ENCODE measurements around the gene CROCC2. TPM values are rescaled to one million over a fixed set of nuclear protein-coding genes. Genes with fewer than 3 reads are reported as not detected.

The CROCC2 gene
- total and polyA plus RNA-seq, 2 of the 13 experiments (the other 11 are each of a cell fraction or from before 2014, with no cell fraction given), result not detected

DNA sequence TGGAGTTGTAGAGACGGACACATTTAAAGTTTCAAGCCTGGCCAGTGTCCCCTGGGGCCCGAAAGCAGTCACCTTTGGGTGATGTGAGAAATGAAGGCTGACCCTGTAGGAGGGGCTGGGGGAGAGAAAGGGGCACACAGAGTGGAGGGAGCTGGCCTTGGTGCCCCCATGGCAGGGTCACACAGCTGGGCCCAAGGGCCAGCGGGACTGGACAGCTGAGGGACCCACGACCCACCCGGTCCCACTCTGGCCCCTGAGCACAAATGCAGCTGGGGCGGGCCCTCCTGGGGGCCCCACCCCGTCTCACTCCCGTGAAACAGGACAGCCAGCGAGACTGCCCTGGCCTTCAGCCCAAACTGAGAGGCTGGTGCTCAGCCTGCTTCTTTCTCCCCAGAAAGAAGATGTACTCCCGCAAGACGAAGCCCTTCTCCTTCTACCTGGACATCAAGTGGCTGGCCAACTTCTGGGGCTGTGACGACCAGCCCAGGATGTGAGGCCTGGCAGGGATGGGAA, 31.4 kb upstream of the CROCC2 start:
- ChIA-PET CTCF (ENCODE audit: low intra/inter-chr PET ratio, low total read pairs) (interaction anchor here (1.8 kb wide), 1 partner anchor 18 kb away, joined by 13 read pairs; no protein-coding TSS in a partner anchor), POLR2A (interaction anchor here (0.8 to 7.1 kb wide), 13 partner anchors 11 to 310 kb away, joined by 3 to 83 read pairs (median 7); partner anchors contain the start of genes MAB21L4 and PASK)
- ATAC-seq (no peak), DNase-seq (ENCODE audit: low spot score) (no peak), FAIRE-seq (no peak)
- Histone ChIP-seq H3K79me2 (ENCODE audit: insufficient read depth, low read length) (no peaks in the 10 kb centered on the region), H3K4me2 (ENCODE audit: low read depth, low read length) (peak overlapping the region; percentile 54), H4K20me1 (ENCODE audit: insufficient read depth, low read length) (no peaks in the 10 kb centered on the region), H3K9ac (ENCODE audit: insufficient read depth, low read depth, low read length) (peak overlapping the region; percentile 73), H3K4me1 (ENCODE audit: insufficient read depth, low read length) (peaks cover 81% of the 10 kb centered on the region), H2AFZ (ENCODE audit: low read length) (no peak overlapping the region), H3K36me3 (replicated peaks in 1 of 2; ENCODE audit: control insufficient read depth in 1 of 2, insufficient read depth in 2 of 2, low read length in 2 of 2) (no peaks in the 10 kb centered on the region; a peak in 1 of 5 replicates), H3K4me3 (replicated peaks in 1 of 3; ENCODE audit: insufficient read depth in 1 of 3, low read depth in 2 of 3, low read length in 3 of 3) (peak overlapping the region in 1 of 3 experiments; percentile 39; a peak in 2 of 6 replicates), H3K27me3 (ENCODE audit: control insufficient read depth in 1 of 2, insufficient read depth in 2 of 2, low read length in 2 of 2) (no peaks in the 10 kb centered on the region), H3K9me3 (ENCODE audit: low read length) (no peaks in the 10 kb centered on the region), H3K27ac (ENCODE audit: extremely low read length, insufficient read depth, low read length) (peak overlapping the region; percentile 88)
- WGBS (ENCODE audit: low lambda C conversion rate), result 88% methylated on average over 9 of the region's 12 CpGs
- in situ Hi-C loops (cut with HindIII; ENCODE audit: extremely low pct_ligation_motif_present, low pct_unique_long_range_greater_than_20kb), result loop anchor here (25.0 kb wide), 1 partner anchor 763 kb away; the partner anchor contains the start of genes ATG4B and THAP4
- intact Hi-C loops (cut with micrococcal nuclease; ENCODE audit: unreplicated experiment), result loop anchor here (1.0 kb wide), 1 partner anchor 17 kb away; no protein-coding TSS in a partner anchor
- BruUV-seq (replicated peaks), result no TSS peak
- TF ChIP-seq MEIS1 (CRISPR knock-in tag; IDR thresholded peaks at IDR 0.05; ENCODE audit: borderline replicate concordance) (0 out of 2 replicates have a peak, but pooled peaks have one; percentile 2), MIER2 (CRISPR knock-in tag; IDR thresholded peaks at IDR 0.05) (0 out of 2 replicates have a peak, but pooled peaks have one; percentile 5), PAWR (CRISPR knock-in tag; IDR thresholded peaks at IDR 0.05; ENCODE audit: borderline replicate concordance) (peak; percentile 90), ZNF343 (CRISPR knock-in tag; IDR thresholded peaks at IDR 0.05) (0 out of 2 replicates have a peak, but pooled peaks have one; percentile 16), POGZ (CRISPR knock-in tag; IDR thresholded peaks at IDR 0.05) (no peak; the same call in 1 of the 2 replicates), IRF2 (CRISPR knock-in tag; IDR thresholded peaks at IDR 0.05) (no peak), ZNF296 (CRISPR knock-in tag; conservative IDR thresholded peaks at IDR 0.05) (0 out of 2 replicates have a peak, but pooled peaks have one; percentile 34), ZNF558 (CRISPR knock-in tag; IDR thresholded peaks at IDR 0.05; ENCODE audit: borderline replicate concordance) (0 out of 2 replicates have a peak, but pooled peaks have one; percentile 1), MAZ (IDR thresholded peaks at IDR 0.05; ENCODE audit: borderline replicate concordance, low read depth, low read length) (0 out of 2 replicates have a peak, but pooled peaks have one; percentile 14), MAZ (CRISPR knock-in tag; IDR thresholded peaks at IDR 0.05; ENCODE audit: low read depth) (no peak), CAMTA2 (CRISPR knock-in tag; IDR thresholded peaks at IDR 0.05; ENCODE audit: borderline replicate concordance) (0 out of 2 replicates have a peak, but pooled peaks have one; percentile 72), ZNF253 (CRISPR knock-in tag; IDR thresholded peaks at IDR 0.05; ENCODE audit: borderline replicate concordance) (peak; percentile 20; the same call in 1 of the 2 replicates), BORCS8-MEF2B (CRISPR knock-in tag; IDR thresholded peaks at IDR 0.05) (0 out of 2 replicates have a peak, but pooled peaks have one; percentile 10), AGO2 (optimal IDR thresholded peaks at IDR 0.05; ENCODE audit: low read depth, low read length) (peak; percentile 43)
- TF ChIP-seq, protein P1, sequence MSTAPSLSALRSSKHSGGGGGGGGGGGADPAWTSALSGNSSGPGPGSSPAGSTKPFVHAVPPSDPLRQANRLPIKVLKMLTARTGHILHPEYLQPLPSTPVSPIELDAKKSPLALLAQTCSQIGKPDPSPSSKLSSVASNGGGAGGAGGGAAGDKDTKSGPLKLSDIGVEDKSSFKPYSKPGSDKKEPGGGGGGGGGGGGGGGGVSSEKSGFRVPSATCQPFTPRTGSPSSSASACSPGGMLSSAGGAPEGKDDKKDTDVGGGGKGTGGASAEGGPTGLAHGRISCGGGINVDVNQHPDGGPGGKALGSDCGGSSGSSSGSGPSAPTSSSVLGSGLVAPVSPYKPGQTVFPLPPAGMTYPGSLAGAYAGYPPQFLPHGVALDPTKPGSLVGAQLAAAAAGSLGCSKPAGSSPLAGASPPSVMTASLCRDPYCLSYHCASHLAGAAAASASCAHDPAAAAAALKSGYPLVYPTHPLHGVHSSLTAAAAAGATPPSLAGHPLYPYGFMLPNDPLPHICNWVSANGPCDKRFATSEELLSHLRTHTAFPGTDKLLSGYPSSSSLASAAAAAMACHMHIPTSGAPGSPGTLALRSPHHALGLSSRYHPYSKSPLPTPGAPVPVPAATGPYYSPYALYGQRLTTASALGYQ (CRISPR knock-in tag; IDR thresholded peaks at IDR 0.05), result no peak
- TF ChIP-seq, protein P2, sequence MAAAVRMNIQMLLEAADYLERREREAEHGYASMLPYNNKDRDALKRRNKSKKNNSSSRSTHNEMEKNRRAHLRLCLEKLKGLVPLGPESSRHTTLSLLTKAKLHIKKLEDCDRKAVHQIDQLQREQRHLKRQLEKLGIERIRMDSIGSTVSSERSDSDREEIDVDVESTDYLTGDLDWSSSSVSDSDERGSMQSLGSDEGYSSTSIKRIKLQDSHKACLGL (CRISPR knock-in tag; IDR thresholded peaks at IDR 0.05), result peak; percentile 68
- TF ChIP-seq, protein P3, sequence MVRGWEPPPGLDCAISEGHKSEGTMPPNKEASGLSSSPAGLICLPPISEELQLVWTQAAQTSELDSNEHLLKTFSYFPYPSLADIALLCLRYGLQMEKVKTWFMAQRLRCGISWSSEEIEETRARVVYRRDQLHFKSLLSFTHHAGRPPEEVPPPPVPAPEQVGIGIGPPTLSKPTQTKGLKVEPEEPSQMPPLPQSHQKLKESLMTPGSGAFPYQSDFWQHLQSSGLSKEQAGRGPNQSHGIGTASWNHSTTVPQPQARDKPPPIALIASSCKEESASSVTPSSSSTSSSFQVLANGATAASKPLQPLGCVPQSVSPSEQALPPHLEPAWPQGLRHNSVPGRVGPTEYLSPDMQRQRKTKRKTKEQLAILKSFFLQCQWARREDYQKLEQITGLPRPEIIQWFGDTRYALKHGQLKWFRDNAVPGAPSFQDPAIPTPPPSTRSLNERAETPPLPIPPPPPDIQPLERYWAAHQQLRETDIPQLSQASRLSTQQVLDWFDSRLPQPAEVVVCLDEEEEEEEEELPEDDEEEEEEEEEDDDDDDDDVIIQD (CRISPR knock-in tag; IDR thresholded peaks at IDR 0.05; ENCODE audit: low read depth), result no peak
- TF ChIP-seq, protein P4, sequence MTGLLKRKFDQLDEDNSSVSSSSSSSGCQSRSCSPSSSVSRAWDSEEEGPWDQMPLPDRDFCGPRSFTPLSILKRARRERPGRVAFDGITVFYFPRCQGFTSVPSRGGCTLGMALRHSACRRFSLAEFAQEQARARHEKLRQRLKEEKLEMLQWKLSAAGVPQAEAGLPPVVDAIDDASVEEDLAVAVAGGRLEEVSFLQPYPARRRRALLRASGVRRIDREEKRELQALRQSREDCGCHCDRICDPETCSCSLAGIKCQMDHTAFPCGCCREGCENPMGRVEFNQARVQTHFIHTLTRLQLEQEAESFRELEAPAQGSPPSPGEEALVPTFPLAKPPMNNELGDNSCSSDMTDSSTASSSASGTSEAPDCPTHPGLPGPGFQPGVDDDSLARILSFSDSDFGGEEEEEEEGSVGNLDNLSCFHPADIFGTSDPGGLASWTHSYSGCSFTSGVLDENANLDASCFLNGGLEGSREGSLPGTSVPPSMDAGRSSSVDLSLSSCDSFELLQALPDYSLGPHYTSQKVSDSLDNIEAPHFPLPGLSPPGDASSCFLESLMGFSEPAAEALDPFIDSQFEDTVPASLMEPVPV (CRISPR knock-in tag; IDR thresholded peaks at IDR 0.05), result 0 out of 2 replicates have a peak, but pooled peaks have one; percentile 12

All from HepG2 (cell line).